GM19372 (cell line): ENCODE data around the gene HOXD9.

ENCODE experiments used
- ATAC-seq: cut with Tn5 transposase; IDR thresholded peaks from one replicate; pipeline ENCODE4 v1.9.1; 2021; ENCODE audit warnings: mild to moderate bottlenecking, low read depth, moderate library complexity; ENCODE audit not compliant: unreplicated experiment

HOXD9 gene

GRCh38 chr2:176162911-176163671, 40.6 kb downstream of the HOXD9 start:
- ATAC-seq, result no peak

- ATAC-seq, result no peak
These were observed 41.1 kb downstream of the HOXD9 start for GRCh38 chr2:176163672-176164056.

- ATAC-seq, result no peak
These were observed 41.7 kb downstream of the HOXD9 start for GRCh38 chr2:176164201-176164600.

- ATAC-seq, result no peak
These were observed 42.3 kb downstream of the HOXD9 start for GRCh38 chr2:176164611-176165369.

- no peak for ATAC-seq
These were observed 43.0 kb downstream of the HOXD9 start for GRCh38 chr2:176165370-176166050.

- ATAC-seq, result no peak
These were observed 43.8 kb downstream of the HOXD9 start for GRCh38 chr2:176166272-176166671.

GRCh38 chr2:176167398-176167797, 44.9 kb downstream of the HOXD9 start:
- no peak for ATAC-seq

GRCh38 chr2:176169181-176169580, 46.7 kb downstream of the HOXD9 start:
- no peak for ATAC-seq

GRCh38 chr2:176169711-176170110, 47.2 kb downstream of the HOXD9 start:
- ATAC-seq, result no peak

- no peak for ATAC-seq
These were observed 48.2 kb downstream of the HOXD9 start for GRCh38 chr2:176170602-176171305.

GRCh38 chr2:176171351-176172006, 49.0 kb downstream of the HOXD9 start:
- no peak for ATAC-seq

GRCh38 chr2:176172007-176172894, 49.7 kb downstream of the HOXD9 start:
- no peak for ATAC-seq

GRCh38 chr2:176172895-176173566, 50.5 kb downstream of the HOXD9 start:
- ATAC-seq, result no peak

- no peak for ATAC-seq
These were observed 51.3 kb downstream of the HOXD9 start for GRCh38 chr2:176173567-176174381.

GRCh38 chr2:176174382-176174823, 51.9 kb downstream of the HOXD9 start:
- ATAC-seq, result no peak
